Left lung (tissue), 10 donors: ENCODE measurements around the gene MISP. TPM values are rescaled to one million over a fixed set of nuclear protein-coding genes. Genes with fewer than 3 reads are reported as not detected.

Experiments used
- ATAC-seq: fragments of 200-7000 bp; cut with Tn5 transposase; one replicate; pipeline ENCODE4 v1.9.1; 2020; ENCODE audit warnings: moderate library complexity
- DNase-seq, 4 donors: peaks; one replicate each; pipeline ENCODE4 v3.0.0-alpha.2; 2013 to 2020
- H3K27ac ChIP-seq, 2 donors: fragments of 200-600 bp; sonication (generic) in 1 of 2; one replicate each; pipeline versions ENCODE4 v1.5.0 to v1.8.0; 2020 to 2021
- H3K27me3 ChIP-seq, 2 donors: fragments of 200-600 bp; sonication (generic) in 1 of 2; one replicate each; pipeline versions ENCODE4 v1.5.0 to v1.8.0; 2020 to 2021
- H3K36me3 ChIP-seq, 2 donors: fragments of 200-600 bp; sonication (generic) in 1 of 2; one replicate each; pipeline versions ENCODE4 v1.5.0 to v1.8.0; 2020 to 2021
- H3K4me1 ChIP-seq, 2 donors: fragments of 200-600 bp; one replicate each; pipeline ENCODE4 v1.8.0; 2021
- H3K4me3 ChIP-seq, 2 donors: fragments of 200-600 bp; sonication (generic) in 1 of 2; one replicate each; pipeline versions ENCODE4 v1.5.0 to v1.8.0; 2020 to 2021; ENCODE audit warnings: mild to moderate bottlenecking in 1 of 2
- H3K9me3 ChIP-seq, 2 donors: fragments of 200-600 bp; sonication (generic) in 1 of 2; one replicate each; pipeline versions ENCODE4 v1.5.0 to v1.8.0; 2020 to 2021
- CTCF ChIP-seq, 2 donors: fragments of 200-600 bp; sonication (generic) in 1 of 2; IDR thresholded peaks; one replicate each; pipeline versions ENCODE4 v1.5.0 to v1.8.0; 2021; ENCODE audit warnings: antibody characterized with exemption in 2 of 2
- intact Hi-C, 2 donors: fragments of 100-400 bp; cut with DNase I; formaldehyde crosslinking; loops; one replicate each; pipeline versions ENCODE4 v1.11.2 to v1.14.2; 2022
- polyA plus RNA-seq, 6 donors: library from polyadenylated mRNA; unstranded; fragments of 120-200 nt; gene quantifications; one replicate each; pipeline ENCODE4 v1.2.1, GENCODE V29; 2013; ENCODE audit not compliant: insufficient read length in 6 of 6
- total RNA-seq, 2 donors: library from RNA; stranded (reverse); fragmentation: NEBNext Ultra II Directional; extraction: Animal tissue kit (Norgen Biotek cat#: 25700); gene quantifications; one replicate each; pipeline ENCODE4 v1.2.1, GENCODE V29; 2021
- donor health status: DM: no; HTN: yes; CAD: no.
- donor health status: DM: no; HTN: no; CAD: no.

MISP gene
- total and polyA plus RNA-seq, 8 donors = 5.8 to 44.0 (median 13.2) TPM

- ATAC-seq = no peak
- peak in 1 of 4 donors; percentile 84 for DNase-seq
- peaks cover 0 to 46% of the 10 kb centered on the region in 2 donors for H3K36me3 ChIP-seq
- H3K9me3 ChIP-seq = no peaks in the 10 kb centered on the region
- no peak for TF ChIP-seq CTCF (IDR thresholded peaks at IDR 0.05)
- H3K27me3 ChIP-seq = no peaks in the 10 kb centered on the region
- H3K4me1 ChIP-seq = peaks cover 43 to 67% of the 10 kb centered on the region in 2 donors
- H3K4me3 ChIP-seq = peak overlapping the region; percentile 82 to 94
- H3K27ac ChIP-seq = peak overlapping the region; percentile 78 to 95
- intact Hi-C loops = no loop called here
These were observed 47.6 kb downstream of the MISP start for GRCh38 chr19:798415-799075.

- peak overlapping the region; percentile 82 to 94 for H3K4me3 ChIP-seq
- H3K9me3 ChIP-seq = no peaks in the 10 kb centered on the region
- peaks cover 43 to 75% of the 10 kb centered on the region in 2 donors for H3K4me1 ChIP-seq
- H3K27ac ChIP-seq = peak overlapping the region; percentile 78 to 95
- peaks cover 0 to 54% of the 10 kb centered on the region in 2 donors for H3K36me3 ChIP-seq
- ATAC-seq (no peak), DNase-seq (no peak)
- no peaks in the 10 kb centered on the region for H3K27me3 ChIP-seq
- intact Hi-C loops = no loop called here
- TF ChIP-seq CTCF (IDR thresholded peaks at IDR 0.05) = no peak
These were observed 48.4 kb downstream of the MISP start for GRCh38 chr19:799076-799881.

GRCh38 chr19:800360-801029 lies 49.6 kb downstream of the MISP start:
- no peaks in the 10 kb centered on the region for H3K9me3 ChIP-seq
- no peak for DNase-seq
- intact Hi-C loops = no loop called here
- H3K27ac ChIP-seq = peak overlapping the region; percentile 62 to 95
- peak overlapping the region in 1 of 2 donors; percentile 94 for H3K4me3 ChIP-seq
- peaks cover 9 to 66% of the 10 kb centered on the region in 2 donors for H3K36me3 ChIP-seq
- no peak for TF ChIP-seq CTCF (IDR thresholded peaks at IDR 0.05)
- H3K4me1 ChIP-seq = peaks cover 43 to 76% of the 10 kb centered on the region in 2 donors
- no peaks in the 10 kb centered on the region for H3K27me3 ChIP-seq
- peak; percentile 0 for ATAC-seq

GRCh38 chr19:801030-801860 lies 50.3 kb downstream of the MISP start:
- peak; percentile 18 for ATAC-seq
- Histone ChIP-seq H3K27me3 (no peaks in the 10 kb centered on the region), H3K9me3 (no peaks in the 10 kb centered on the region), H3K4me1 (peaks cover 43 to 69% of the 10 kb centered on the region in 2 donors), H3K4me3 (peak overlapping the region in 1 of 2 donors; percentile 94), H3K36me3 (peaks cover 10 to 73% of the 10 kb centered on the region in 2 donors), H3K27ac (peak overlapping the region; percentile 62 to 95)
- intact Hi-C loops = no loop called here
- TF ChIP-seq CTCF (IDR thresholded peaks at IDR 0.05) = no peak
- DNase-seq = peak in 2 of 4 donors; percentile 75 to 85
